ENCODE data around the gene ZNF33B.

Gene ZNF33B

DNA sequence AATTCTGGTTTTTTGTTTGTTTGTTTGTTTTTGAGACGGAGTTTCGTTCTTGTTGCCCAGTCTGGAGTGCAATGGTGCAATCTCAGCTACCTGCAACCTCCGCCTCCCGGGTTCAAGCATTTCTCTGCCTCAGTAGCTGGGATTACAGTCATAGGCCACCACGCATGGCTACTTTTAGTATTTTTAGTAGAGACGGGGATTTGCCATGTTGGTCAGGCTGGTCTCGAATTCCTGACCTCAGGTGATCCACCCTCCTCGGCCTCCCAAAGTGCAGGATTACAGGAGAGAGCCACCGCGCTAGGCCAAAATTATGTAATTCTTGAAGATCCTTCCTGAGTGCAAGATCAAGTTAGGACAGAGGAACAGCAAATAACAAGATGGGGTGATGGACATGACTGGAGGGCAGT is 719 bp downstream of the ZNF33B start:
- TF ChIP-seq, protein P1, sequence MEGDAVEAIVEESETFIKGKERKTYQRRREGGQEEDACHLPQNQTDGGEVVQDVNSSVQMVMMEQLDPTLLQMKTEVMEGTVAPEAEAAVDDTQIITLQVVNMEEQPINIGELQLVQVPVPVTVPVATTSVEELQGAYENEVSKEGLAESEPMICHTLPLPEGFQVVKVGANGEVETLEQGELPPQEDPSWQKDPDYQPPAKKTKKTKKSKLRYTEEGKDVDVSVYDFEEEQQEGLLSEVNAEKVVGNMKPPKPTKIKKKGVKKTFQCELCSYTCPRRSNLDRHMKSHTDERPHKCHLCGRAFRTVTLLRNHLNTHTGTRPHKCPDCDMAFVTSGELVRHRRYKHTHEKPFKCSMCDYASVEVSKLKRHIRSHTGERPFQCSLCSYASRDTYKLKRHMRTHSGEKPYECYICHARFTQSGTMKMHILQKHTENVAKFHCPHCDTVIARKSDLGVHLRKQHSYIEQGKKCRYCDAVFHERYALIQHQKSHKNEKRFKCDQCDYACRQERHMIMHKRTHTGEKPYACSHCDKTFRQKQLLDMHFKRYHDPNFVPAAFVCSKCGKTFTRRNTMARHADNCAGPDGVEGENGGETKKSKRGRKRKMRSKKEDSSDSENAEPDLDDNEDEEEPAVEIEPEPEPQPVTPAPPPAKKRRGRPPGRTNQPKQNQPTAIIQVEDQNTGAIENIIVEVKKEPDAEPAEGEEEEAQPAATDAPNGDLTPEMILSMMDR (IDR thresholded peaks at IDR 0.05; ENCODE audit: low read depth, low read length) = no peak

GRCh38 chr10:42637142-42637541 is 1.2 kb downstream of the ZNF33B start:
- no peak for DNase-seq (ENCODE audit: extremely low read depth, low read depth)

More for the DNA sequence above, 719 bp downstream of the ZNF33B start:
- no peak for DNase-seq (ENCODE audit: extremely low read depth, low read depth)

DNA sequence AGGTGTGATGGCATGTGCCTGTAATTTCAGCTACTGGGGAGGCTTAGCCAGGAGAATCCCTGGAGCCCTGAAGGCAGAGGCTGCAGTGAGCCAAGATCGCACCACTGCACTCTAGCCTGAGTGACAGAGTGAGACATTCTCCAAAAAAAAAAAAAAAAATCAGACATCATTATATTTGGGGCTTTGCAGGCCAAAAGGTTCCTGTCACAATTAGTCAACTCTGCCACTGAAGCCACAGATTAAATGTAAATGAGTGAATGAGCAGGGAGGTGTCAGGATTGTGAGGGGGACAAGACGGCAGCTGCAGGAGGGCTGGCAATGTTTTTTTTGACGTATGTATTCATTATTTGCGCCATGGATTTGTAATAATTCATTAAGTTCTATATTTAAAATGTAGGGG is 3.3 kb downstream of the ZNF33B start:
- no peak for DNase-seq (ENCODE audit: extremely low read depth, low read depth)
- TF ChIP-seq, protein P1 (IDR thresholded peaks at IDR 0.05; ENCODE audit: low read depth, low read length) = no peak

More at GRCh38 chr10:42637142-42637541, 1.2 kb downstream of the ZNF33B start:
- TF ChIP-seq, protein P1 (IDR thresholded peaks at IDR 0.05; ENCODE audit: low read depth, low read length) = no peak

- TF ChIP-seq, protein P1 (IDR thresholded peaks at IDR 0.05; ENCODE audit: low read depth, low read length) = no peak
- no peak for DNase-seq (ENCODE audit: extremely low read depth, low read depth)
These were observed 5.8 kb downstream of the ZNF33B start for GRCh38 chr10:42632564-42632963.

GRCh38 chr10:42630537-42631134 is 7.7 kb downstream of the ZNF33B start:
- no peak for DNase-seq (ENCODE audit: extremely low read depth, low read depth)

GRCh38 chr10:42623929-42624328 is 14.4 kb downstream of the ZNF33B start:
- TF ChIP-seq, protein P1 (IDR thresholded peaks at IDR 0.05; ENCODE audit: low read depth, low read length) = no peak
- DNase-seq (ENCODE audit: extremely low read depth, low read depth) = no peak

More at GRCh38 chr10:42630537-42631134, 7.7 kb downstream of the ZNF33B start:
- TF ChIP-seq, protein P1 (IDR thresholded peaks at IDR 0.05; ENCODE audit: low read depth, low read length) = no peak

GRCh38 chr10:42618424-42618823 is 19.9 kb downstream of the ZNF33B start:
- no peak for DNase-seq (ENCODE audit: extremely low read depth, low read depth)
- TF ChIP-seq, protein P1 (IDR thresholded peaks at IDR 0.05; ENCODE audit: low read depth, low read length) = no peak

Data from AG09319 (cell line).